H1 (cell line): ENCODE data around the gene CEACAM21. TPM values are rescaled to one million over a fixed set of nuclear protein-coding genes. Genes with fewer than 3 reads are reported as not detected.

Source experiments
- CHD7 ChIP-seq: fragments of 300-600 bp; sonication (generic); IDR thresholded peaks from 2 replicates; pipeline ENCODE4 v1.7.1; 2012; ENCODE audit warnings: low read length, moderate library complexity, mild to moderate bottlenecking, inconsistent platforms; ENCODE audit not compliant: insufficient replicate concordance
- YY1 ChIP-seq: IDR thresholded peaks from 2 replicates; pipeline ENCODE4 v1.6.1; 2011; ENCODE audit warnings: low read depth, mild to moderate bottlenecking, low read length
- polyA plus RNA-seq, 7 experiments: library from polyadenylated mRNA; depleted of rRNA in 3 of 7; stranded (reverse) in 5 of 7; unstranded in 2 of 7; fragments of >200 nt in 5 of 7; fragments of 200-250 nt in 2 of 7; gene quantifications; 1 replicate in 5 of 7; 2 replicates in 1 of 7; 4 replicates in 1 of 7; pipeline versions ENCODE4 v1.2.1 to v1.2.3, GENCODE V29; 2011 to 2013; ENCODE audit warnings: missing spikeins in 2 of 7, mixed read lengths in 2 of 7
- total RNA-seq: library from RNA; stranded (reverse); fragmentation: NEBNext Ultra II Directional; extraction: Animal tissue kit (Norgen Biotek cat#: 25700); gene quantifications from 2 replicates; pipeline ENCODE4 v1.2.1, GENCODE V29; 2021

CEACAM21 gene
- total and polyA plus RNA-seq, 2 of the 8 experiments (the other 6 are each of a cell fraction or from before 2014, with no cell fraction given) = not detected

- TF ChIP-seq CHD7 = no peak
- no peak for TF ChIP-seq YY1
These were observed 24.3 kb upstream of the CEACAM21 start (continued) for GRCh38 chr19:41551711-41552110.
